Esophagus muscularis mucosa (tissue), 4 donors: ENCODE measurements around the gene PSMB8.

Experiments
- CTCF ChIP-seq, 3 experiments: fragments of 200-600 bp in 2 of 3; fragments of 450-650 bp in 1 of 3; sonication (generic) in 2 of 3; IDR thresholded peaks; one replicate each; pipeline ENCODE4 v1.5.1; 2017 to 2019; ENCODE audit warnings: antibody characterized with exemption in 3 of 3, mild to moderate bottlenecking in 2 of 3, moderate library complexity in 1 of 3
- EP300 ChIP-seq: sonication (generic); formaldehyde crosslinking; IDR thresholded peaks from one replicate; pipeline ENCODE4 v1.6.1; 2017; ENCODE audit warnings: antibody characterized with exemption
- POLR2A ChIP-seq: fragments of 450-650 bp; IDR thresholded peaks from one replicate; pipeline ENCODE4 v1.6.1; 2017; ENCODE audit warnings: antibody characterized with exemption, moderate library complexity, mild to moderate bottlenecking, low read depth

DNA sequence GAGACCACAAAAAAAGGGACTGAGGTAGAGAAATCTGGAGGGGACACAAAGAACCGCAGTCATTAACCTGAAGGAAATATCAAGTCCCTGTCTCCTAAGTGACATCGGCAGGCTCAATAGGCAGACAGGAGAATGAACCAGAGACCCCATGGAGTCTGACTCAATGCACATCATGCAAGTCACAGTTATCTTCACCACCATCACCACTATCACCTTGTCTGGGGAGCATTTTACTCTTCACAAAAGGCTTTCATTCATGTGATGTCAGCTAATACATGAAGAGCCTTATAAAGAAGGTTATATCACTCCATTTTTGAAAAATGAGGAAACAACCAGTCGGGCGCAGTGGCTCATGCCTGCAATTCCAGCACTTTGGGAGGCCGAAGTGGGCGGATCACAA lies 5.3 kb upstream of the PSMB8 start:
- TF ChIP-seq CTCF (IDR thresholded peaks at IDR 0.05), result no peak
- no peak for TF ChIP-seq EP300
- TF ChIP-seq POLR2A, result no peak
